ENCODE measurements around the gene SULT1A2.
"Not testable (repeated sequence)": the region's sequence is repeated elsewhere in the genome, so short reads cannot be mapped to it uniquely, and the experiment has no call there.

DNA sequence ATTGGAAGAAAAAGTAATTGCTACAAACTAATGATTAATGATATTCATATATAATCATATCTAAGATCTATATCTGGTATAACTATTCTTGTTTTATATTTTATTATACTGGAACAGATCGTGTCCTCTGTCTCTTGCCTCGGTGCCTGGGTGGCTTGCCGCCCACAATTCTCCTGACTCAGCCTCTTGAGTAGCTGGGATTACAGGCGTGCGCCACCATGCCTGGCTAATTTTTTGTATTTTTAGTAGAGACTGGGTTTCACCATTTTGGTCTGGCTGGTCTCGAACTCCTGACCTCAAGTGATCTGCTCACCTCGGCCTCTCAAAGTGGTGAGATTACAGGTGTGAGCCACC is 19.4 kb upstream of the SULT1A2 start:
- not testable (repeated sequence) for TF ChIP-seq CTCF (conservative IDR thresholded peaks at IDR 0.05; ENCODE audit: low read length); EZH2phosphoT487 (IDR thresholded peaks at IDR 0.05; ENCODE audit: borderline replicate concordance)

Measured in Loucy (cell line).